Adipose tissue (tissue), 3 donors: ENCODE results near the gene TFR2. TPM values are rescaled to one million over a fixed set of nuclear protein-coding genes. Genes with fewer than 3 reads are reported as not detected.
"Not testable (repeated sequence)": the region's sequence is repeated elsewhere in the genome, so short reads cannot be mapped to it uniquely, and the experiment has no call there.

Experiments used
- H3K27ac ChIP-seq: one replicate; pipeline ENCODE4 v1.5.1; 2013; ENCODE audit warnings: low read depth, low read length
- WGBS, 3 donors: extraction: QIAGEN DNeasy Blood & Tissue Kit; methylation state at CpG; one replicate each; pipeline ENCODE4 v1.1.7; 2013; 5-methylcytosine and 5-hydroxymethylcytosine counted together
- polyA plus RNA-seq, 3 donors: library from polyadenylated mRNA; stranded (reverse); fragments of 200-250 nt; gene quantifications; one replicate each; pipeline ENCODE4 v1.2.3, GENCODE V29; 2013
- donor health status: healthy with polysubstance abuse.
- donor health status: Bipolar disorder and iron deficiency.
- donor health status: healthy.

The TFR2 gene
- polyA plus RNA-seq, 3 donors, result 0.22 to 1.5 (median 0.48) TPM

DNA sequence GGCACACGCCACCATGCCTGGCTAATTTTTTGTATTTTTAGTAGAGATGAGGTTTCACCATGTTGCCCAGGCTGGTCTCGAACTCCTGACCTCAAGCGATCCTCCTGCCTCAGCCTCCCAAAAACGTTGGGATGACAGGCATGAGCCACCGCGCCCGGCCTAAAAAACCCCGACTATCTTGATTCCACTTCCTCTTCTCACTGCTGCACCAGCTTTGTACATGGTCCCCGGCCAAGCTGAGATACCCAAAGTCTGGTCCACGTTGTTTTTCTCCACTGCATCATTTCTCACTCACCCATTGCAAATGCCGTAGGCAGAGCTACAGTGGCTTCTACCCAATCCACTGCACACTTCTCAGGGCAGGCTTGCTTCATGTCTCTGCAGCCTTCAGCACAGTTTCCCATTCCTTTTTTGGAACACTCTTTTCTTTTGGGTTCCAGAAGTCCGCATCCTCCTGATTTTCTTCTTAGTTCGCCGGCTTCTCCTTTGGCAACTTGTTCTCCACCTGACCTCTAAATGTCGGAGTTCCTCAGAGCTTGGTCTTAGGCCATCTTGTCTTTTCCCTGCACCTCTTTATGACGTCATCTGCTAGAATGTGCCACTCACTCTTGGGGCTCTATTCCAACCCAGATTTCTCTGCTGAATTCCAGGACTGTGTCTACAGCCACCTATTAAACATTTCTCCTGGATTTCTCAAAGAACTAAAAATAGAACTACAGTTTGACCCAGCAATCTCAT lies 26.1 kb upstream of the TFR2 start:
- WGBS, 3 donors, result 79 to 84% (median 80%) methylated on average over 16 of the region's 16 CpGs
- no peak overlapping the region for H3K27ac ChIP-seq

DNA sequence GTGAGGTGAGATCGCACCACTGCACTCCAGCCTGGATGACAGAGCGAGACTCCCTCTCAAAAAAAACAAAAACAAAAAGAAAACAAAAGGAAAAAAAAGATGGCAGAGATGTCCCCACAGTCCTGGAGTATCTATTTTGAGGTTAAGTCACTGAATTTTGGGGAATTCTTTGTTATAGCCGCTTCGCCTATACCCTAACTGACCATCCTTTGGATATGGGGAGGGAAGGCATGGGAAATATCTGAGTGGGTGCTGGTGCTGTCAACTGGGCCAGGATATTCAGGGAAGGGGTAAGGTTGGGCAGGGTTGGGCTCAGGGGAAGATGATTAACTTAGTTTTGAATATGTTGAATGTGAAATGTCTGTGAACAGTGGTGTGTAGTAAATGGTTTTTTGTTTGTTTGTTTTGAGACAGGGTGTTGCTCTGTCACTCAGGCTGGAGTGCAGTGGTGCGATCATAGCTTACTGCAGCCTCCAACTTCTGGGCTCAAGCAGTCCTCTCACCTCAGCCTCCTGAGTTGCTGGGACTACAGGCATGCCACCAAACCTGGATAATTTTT lies 23.9 kb upstream of the TFR2 start:
- WGBS, 3 donors, result 97% methylated on average over 5 of the region's 5 CpGs
- no peak overlapping the region for H3K27ac ChIP-seq

DNA sequence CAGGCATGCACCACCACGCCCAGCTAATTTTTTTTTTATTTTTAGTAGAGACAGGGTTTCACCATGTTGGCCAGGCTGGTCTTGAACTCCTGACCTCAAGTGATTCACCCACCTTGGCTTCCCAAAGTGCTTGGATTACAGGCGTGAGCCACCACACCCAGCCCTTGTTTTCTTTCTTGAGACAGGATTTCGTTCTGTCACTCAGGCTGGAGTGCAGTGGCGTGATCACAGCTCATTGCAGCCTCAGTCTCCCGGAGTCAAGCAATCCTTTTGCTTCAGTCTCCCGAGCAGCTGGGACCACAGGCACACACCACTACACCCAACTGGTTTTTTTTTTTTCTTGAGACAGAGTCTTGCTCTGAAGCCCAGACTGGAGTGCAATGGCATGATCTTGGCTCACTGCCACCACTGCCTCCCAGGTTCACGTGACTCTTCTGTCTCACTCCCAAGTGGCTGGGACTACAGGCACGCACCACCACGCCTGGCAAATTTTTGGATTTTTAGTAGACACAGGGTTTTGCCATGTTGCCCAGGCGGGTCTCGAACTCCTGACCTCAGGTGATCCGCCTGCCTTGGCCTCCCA lies 20.9 kb upstream of the TFR2 start:
- H3K27ac ChIP-seq, result not testable (repeated sequence)
- 72 to 83% (median 75%) methylated on average over 12 of the region's 12 CpGs for WGBS, 3 donors

DNA sequence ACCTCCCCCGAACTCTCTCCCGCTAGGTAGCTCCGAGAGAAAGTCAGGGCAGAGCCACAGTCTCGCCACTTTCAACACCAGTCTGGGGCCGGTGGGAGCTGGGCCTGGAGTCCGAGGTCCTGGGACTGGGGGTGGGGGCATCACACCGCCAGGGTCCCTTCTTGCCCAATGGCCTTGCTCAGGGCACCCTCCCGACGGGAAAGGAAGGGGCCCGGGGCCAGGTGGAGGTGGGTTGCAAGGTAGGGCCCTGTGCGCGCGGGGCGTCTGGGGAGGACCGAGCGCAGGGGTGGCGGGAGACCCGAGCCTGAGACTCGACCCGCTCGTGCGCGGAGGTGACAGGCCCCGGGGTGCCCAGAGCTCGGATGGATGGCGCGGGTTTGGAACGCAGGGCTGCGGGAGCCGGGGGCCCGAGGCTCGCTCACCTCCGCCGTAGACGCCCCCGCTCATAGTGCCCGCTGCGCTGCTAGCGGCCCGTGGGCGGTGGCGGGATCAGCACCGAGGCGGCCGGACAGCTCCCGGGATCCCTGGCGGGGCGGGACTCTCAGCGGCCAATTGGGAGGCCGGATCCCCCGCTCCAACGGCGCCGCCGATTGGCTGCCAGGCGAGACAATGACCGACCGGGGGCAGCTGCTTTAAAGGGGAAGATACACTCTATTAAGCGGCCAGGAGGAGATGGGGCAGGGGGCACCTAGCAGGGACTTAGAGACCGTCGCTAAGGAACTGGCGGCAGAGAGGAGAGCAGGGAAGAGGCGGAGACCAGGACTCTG lies 14.7 kb upstream of the TFR2 start, which contains the start of gene ACTL6B:
Gene ACTL6B, minus strand, starts transcription at position 541 of the 767 bp plus-strand sequence. Its CDS starts 94 bp downstream, at position 447.
- 5 to 11% (median 8%) methylated on average over 53 to 63 of the region's 63 CpGs for WGBS, 3 donors
- H3K27ac ChIP-seq, result no peak within 1 kb of the TSS

DNA sequence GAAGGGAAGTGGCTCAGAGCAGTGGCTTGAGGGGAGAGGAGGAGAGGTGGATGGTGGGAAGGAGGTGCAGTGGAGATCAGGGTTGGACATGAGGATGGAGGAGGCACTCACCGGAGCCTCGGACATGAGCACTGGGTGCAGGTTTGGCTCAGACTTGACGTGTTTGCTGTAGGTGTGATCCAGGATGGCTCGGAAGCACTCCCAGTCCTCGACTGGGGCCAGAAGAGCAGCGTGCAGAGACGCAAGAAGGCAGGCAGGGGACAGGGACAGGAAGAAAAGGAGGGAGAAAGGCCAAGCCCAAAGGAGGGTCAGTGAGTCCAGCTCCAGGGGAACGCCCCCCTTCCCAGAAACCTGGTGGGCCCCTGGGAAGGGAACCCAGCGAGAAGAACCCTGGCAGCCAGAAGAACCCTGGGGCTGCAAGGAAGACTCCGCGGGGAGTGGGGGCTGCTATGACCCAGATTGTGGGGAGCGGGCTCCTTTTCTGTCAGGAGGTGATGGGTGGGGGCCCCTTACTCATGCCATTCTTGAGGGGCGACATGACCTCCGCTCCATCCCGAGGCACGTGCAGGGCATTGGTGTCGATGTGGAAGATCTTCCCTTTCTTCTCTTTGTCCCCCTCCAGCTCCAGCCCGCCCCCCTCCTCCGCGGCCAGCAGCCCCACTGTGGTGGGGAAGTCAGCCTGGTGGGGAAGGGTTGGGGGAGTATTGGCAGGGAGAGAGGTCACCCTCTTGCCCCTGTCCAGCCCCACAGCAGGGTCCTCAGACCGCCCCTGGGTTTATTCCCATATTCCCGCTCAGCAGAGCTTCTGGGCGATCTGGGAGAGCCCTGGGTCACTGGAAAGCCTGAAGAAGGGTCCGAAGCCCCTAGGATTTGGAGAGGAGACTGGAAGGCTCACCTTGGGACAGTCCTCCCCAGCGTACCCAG lies 13.8 kb upstream of the TFR2 start:
- H3K27ac ChIP-seq, result no peak overlapping the region
- WGBS, 3 donors, result 41 to 60% (median 52%) methylated on average over 23 to 25 of the region's 25 CpGs

DNA sequence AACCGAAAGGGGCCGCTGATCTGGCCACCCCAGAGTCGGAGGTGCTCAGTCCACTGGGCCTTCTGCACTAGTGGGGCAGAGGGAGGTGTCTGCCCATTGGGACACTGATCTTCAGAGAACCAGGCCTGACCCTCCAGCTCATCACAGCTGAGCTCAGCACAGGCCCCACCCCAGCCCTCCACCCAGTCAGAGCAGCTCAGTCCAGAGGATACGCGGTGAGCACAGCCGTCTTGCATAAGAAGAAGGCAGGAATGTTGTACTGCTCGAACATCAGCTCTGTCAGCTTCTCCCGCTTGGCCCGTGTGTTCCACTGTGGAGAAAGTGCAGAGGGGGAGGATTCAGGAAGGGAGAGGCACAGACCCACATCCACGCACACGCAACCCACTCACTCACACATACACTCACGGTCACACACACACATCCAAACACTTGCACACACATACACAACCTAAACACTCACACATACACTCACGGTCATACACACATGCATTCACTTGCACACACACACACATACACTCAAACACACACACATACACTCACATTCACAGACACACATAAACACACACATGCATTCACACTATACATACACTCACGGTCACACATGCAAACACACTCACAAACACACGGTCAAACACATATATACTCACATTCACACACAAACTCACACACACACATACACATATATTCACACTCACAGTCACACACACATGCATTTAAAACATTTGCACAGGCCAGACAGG lies 8.6 kb upstream of the TFR2 start:
- no peak overlapping the region for H3K27ac ChIP-seq
- WGBS, 3 donors, result 72 to 75% (median 74%) methylated on average over 15 of the region's 15 CpGs

DNA sequence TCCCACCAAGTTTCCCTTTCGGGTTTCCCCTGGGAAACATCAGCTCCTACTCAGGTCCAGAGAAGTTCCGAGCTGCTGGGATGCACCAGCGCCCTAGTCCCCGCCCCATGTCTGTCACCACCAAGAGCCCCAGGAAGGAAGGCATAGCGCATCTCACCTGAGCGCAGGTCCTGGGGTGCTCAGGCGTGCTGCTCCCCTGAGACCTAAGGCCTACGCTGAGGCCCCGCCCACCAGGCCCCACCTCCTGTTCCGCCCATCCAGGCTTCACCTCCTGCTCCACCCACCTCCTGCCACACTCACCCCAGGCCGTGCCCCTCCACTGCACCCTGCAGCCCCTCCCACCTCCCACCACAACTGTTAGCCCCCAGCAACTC lies 1.2 kb upstream of the TFR2 start:
- WGBS, 3 donors, result 50 to 72% (median 59%) methylated on average over 8 to 11 of the region's 11 CpGs
- H3K27ac ChIP-seq, result no peak overlapping the region

DNA sequence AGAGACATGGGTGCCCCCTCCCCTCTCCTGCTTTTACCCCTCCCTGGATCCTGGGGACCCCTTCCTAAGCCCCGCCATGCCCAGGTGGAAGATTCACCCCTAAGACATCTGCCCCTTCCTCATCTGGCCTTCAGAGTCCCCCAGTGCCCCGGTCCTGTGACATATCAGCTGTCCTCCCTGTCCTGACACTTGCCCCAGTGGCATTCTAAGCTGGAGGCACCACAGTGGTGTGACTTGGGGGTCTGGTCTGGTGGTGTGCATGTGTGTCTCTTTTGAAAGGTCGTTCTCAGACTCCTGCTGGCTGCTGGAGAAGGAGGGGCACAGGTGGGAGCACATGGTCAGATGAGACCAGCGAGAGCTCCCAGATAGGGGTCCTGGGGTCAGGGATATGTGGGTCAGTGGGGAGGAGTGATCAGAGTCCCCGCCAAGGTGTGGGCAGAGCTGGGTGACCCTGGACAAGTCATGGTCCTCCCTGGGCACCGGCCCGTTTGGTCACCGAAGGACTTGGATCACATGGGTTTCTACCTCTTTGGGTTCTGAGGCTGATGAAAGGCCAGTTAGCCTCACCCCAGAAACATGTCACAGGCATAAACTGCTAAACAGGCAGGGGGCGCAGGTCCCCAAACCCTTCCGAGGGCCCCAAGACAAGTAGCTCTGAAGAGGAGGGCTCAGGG lies 645 bp upstream of the TFR2 start:
- 77 to 83% (median 82%) methylated on average over 10 of the region's 10 CpGs for WGBS, 3 donors
- no peak overlapping the region for H3K27ac ChIP-seq

DNA sequence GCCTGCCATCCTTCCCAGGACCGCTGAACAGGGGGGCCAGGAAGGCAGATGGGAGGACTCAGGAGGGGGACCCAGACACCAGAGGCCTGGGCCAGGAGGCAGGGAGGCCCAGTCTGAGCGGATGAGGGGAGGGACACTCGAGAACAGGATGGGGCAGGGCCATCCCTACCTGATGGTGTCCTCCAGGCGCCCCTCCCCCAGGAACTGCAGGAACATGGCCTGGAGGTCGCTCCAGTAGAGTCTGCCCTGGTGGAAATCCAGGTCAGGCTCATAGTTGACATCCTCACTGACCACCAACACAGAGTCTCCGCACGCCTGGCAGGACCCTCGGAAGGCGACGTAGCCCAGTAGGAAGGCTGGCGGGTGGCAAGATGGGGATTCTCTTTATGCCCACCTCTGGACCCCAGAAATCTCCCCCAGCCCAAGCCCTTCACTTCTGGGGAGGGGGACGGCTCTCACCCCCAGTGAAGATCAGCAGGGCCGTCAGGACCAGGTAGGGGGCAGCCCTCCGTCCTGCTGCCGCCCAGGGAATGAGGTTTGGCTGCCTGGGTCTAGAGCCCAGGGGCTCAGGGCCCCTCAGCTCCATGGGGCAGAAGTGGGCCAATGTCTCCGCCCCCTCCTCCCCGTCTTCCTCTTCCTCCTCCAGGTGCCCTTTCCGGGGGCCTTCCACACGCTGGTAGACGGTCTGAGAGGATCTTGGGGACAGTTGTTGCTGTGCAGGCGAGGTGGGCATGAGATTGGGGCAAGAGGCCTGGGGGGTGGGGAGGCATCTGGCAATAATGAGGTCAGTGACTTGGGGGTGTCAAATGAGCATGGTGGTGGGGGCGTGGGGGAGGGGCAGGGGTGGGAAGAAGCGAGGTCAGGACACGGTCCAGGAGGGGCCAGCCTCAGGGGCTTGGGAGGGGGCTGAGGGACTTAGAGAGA lies 573 bp downstream of the TFR2 start:
- 66 to 77% (median 66%) methylated on average over 21 to 24 of the region's 24 CpGs for WGBS, 3 donors
- no peak overlapping the region for H3K27ac ChIP-seq

DNA sequence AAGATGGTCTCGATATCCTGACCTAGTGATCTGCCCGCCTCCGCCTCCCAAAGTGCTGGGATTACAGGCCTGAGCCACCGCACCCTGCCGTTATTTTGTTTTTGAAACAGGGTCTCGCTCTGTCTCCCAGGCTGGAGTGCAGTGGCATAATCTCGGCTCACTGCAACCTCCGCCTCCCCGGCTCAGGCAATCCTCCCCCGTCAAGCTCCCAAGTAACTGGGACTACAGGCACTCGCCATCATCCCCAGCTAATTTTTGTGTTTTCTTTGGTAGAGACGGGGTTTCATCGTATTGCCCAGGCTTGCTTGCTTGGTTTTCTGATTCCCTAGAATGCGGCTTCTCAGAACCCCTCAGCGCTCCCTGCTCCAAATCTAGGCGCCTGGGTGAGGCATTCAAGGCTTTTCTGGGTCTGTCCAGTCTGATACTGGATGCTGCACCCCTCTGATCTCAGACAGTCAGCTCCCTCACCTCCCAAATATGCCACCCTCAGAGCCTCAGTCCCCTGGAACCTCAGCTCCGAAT lies 1.3 kb downstream of the TFR2 start:
- WGBS, 3 donors, result 83 to 88% (median 84%) methylated on average over 17 of the region's 17 CpGs
- no peak overlapping the region for H3K27ac ChIP-seq

DNA sequence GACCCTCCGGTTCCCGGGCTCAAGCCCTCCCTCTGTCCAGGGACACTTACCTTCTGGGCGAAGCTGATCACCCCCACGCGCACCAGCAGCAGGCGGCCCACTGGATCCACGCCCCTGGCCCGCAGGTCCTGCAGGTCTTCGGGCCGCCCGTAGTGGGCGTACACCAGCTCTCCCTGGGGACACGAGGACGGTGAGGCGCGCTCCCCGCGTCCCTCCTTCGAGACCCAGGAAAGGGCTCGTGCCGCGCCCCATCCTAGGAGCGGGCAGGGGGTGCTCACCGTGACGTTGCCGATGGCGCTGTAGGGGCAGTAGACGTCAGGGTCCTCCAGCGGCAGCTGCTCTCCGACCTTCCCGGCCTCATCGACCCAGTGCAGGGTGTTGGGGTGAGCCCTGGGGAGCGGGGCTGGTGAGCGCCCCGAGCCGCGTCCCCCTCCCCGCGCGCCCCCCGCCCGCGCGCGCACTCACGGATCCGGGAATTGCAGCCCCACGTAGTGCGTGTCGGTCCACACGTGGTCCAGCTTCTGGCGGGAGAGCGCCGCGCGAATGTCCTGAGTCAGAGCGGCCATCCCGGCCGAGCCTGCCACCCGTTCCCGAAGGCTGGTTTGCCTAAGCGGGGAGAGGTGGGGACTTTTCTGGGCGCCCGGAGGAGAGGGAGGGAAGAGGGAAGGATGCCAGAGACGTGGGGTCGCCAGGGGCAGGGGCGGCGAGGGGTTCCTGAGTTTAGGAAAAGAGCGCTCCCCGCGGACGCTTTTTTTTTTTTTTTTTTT lies 8.2 kb downstream of the TFR2 start:
- no peak overlapping the region for H3K27ac ChIP-seq
- WGBS, 3 donors, result 1 to 19% (median 2%) methylated on average over 68 to 72 of the region's 72 CpGs

DNA sequence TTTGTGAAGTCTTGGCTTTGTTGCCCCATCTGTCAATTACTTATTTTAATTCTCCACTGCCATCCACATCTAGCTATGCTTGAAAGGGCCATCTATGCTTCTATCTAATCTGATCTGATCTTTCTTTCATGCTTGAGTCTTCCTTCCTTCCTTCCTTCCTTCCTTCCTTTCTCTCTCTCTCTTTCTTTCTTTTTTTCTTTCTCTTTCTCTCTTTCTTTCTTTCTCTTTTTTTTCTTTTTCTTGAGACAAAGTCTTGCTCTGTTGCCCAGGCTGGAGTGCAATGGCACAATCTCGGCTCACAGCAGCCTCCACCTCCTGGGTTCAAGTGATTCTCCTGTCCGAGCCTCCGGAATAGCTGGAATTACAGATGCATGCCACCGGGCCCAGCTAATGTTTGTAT lies 11.3 kb downstream of the TFR2 start:
- WGBS, 3 donors, result 88 to 93% (median 92%) methylated on average over 4 of the region's 4 CpGs
- no peak overlapping the region for H3K27ac ChIP-seq

DNA sequence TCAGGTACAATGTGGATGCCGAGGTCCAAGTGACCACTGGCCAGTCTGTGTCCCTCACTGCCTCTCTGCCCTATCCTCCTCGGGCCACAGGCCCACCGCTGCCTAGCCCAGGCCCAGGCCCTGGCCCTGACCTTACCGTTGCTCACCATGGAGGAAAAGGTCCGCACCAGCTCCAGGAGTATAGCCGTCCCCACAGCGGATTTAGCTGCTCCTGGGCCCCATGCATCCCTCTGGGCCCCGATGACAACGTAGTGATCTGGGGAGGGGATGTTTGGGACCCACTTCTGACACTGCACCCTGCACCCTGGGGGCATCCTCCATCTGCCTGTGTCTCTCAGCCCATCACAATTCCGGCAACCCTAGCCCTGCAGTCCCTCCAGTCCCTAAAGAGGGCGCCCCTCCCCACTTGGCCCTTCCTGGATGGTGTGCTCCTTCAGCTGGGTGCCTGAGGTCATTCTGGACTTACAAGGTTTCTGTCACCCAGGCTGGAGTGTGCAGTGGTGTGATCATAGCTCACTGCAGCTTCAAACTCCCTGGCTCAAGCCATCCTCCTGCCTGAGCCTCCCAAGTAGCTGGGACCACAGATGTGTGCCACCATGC lies 12.1 kb downstream of the TFR2 start:
- 77 to 85% (median 84%) methylated on average over 11 of the region's 11 CpGs for WGBS, 3 donors
- no peak overlapping the region for H3K27ac ChIP-seq

DNA sequence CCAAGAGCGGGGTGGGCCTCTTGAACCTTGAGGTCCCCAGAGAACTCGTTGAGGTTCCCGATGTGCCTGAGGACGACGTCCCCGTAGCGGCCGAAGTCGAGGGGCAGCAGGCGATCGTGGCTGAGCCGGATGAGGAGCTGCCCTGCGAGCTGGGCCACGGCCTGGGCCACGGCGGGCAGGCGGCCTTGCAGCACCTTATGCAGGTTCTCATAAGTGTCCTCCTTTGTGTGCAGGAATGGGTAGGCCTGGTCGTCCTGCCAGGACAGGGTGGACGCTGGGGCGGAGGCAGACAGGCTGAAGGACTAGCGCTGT lies 14.2 kb downstream of the TFR2 start:
- H3K27ac ChIP-seq, result no peak overlapping the region
- 82 to 90% (median 84%) methylated on average over 20 to 21 of the region's 21 CpGs for WGBS, 3 donors
